HPDE6-E6E7 (cell line): ENCODE data around the gene OGFR.
A peak's percentile ranks its signal among the peaks of the same experiment; 100 is the strongest.

Experiments used
- DNase-seq: peaks from one replicate; pipeline ENCODE4 v3.0.0; 2011; ENCODE audit warnings: missing footprints; ENCODE audit errors: extremely low spot score

Gene OGFR

DNA sequence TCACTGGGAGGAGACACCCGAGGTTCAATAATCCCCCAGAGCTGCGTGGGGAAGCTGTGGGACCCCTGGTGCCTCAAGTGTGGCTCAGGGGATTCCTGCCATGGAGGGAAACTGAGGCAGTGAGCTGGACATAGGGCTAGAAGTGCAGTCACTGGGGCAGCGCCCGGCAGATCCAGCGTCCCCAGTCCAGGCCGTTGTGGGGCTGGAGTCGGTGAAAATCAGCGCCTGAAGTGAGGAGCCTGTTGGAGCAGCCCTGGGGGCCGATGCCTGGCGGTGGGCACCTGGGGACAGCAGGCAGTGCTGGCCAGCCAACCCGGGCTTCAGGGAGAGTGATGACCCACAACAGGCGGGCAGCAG is 10.1 kb downstream of the OGFR start:
- DNase-seq: no peak

DNA sequence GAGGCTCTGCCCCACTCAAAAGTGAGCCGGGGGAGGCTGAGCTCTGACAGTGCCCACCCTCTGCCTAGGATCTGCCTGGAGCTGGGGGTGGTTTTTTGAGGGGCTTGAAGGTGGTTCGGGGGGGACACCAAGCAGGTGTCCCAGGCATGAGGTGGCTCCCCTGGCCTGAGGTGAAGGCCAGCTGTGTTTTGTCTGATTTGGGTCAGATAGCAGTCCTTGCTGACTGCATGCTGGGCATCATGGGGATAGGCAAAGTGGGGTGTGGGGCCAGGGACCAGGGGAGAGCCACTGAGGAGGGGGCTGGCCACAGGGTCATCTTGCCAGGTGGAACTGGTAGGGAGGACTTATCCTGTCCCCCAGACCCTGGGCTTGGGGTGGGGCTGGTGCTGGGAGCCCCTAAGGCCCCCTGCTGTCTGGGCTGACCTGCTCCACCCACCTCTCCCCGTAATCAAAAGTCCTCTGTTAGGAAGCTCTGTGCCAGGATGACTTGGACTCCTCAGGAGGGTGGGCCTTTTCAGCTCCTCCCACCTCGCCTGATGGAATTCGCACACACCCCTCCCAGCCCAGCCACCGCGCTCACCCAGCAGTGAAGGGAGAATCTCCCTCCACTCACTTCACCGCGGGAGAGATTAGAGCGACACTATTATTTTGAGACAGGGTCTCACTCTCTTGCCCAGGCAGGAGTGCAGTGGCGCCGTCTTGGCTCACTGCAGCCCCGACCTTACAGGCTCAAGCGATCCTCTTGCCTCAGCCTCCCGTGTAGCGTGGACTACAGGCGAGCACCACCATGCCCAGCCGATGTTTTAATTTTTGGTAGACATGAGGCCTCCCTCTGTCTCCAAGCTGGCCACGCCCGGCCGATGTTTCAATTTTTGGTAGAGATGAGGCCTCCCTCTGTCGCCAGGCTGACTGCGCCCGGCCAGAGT is 10.7 kb downstream of the OGFR start:
- DNase-seq: peak; percentile 87

DNA sequence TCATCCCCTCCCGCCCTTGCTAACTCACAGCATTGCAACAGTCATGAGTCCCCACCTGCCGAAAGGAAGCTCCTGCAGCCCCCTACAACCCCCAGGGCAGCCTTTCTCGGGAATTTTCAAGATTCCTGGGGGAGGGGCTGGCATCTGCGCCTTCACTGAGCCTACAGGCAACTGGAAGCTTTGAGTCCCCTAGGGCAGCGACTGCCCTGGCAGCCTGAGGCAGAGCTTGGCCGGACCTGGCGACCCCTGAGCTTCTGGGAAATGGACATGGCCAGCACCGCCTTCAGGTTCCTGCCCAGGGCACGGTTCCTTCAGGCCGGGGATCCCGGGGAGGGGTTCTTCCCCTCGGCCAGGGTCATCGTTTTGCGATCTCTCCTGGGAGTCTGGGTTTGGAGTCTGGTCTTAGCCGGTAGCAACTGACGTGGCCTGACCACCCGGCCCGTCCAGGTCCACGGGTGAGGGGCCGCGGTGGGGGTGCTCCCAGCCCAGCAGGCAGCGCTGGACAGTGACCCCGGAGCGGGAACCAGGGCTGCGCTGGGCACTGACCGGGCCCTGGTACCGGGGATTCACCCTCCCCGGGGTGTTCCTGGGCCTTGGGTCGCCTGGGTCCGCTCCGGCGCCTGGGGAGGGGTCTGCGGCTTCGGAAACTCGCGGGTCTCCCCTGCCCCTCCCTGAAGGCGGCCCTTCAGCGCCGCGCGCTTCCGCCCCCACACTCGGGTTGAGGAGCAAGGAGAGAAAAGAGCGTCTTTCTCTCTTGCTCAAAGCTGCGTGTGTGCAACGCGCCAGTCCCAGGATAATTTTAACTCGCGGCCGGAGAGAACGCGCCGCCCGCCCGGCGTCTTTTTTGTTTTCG is 11.6 kb downstream of the OGFR start:
- DNase-seq: no peak

- DNase-seq: no peak
These were observed 12.5 kb downstream of the OGFR start, which contains the start of gene COL9A3 for GRCh38 chr20:62816884-62817873. COL9A3 (plus strand) TSS chr20:62817050; CDS start chr20:62817065, 15 bp downstream.

DNA sequence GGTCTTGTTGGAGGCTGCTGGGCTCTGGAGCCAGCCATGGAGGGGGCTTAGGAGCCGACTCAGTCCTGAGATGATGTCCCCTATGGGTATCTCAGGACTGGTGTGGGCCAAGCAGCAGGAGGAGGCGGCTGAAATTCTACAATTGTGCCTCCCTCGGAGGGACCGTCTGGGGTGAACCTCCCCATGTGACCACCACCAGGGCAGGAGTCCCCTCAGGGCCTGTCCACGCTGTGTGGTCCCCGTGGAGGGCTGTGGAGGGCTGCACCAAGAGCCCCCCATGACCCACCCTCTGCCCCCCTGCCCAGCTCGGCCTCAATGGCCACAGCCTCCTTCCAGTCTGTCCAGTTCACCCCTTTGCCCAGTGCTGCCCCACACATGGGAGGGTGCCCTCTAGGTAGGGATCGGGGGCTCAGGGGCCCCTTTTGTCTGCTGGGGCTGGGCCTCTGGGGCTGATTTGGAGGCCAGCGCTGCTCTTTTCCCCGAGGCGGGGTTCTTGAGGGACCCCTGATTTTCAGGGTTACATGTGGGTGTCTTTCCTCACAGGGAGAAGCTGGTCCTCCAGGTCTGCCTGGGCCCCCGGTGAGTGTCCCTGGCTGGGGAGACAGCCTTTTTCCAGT is 13.4 kb downstream of the OGFR start:
- no peak for DNase-seq

DNA sequence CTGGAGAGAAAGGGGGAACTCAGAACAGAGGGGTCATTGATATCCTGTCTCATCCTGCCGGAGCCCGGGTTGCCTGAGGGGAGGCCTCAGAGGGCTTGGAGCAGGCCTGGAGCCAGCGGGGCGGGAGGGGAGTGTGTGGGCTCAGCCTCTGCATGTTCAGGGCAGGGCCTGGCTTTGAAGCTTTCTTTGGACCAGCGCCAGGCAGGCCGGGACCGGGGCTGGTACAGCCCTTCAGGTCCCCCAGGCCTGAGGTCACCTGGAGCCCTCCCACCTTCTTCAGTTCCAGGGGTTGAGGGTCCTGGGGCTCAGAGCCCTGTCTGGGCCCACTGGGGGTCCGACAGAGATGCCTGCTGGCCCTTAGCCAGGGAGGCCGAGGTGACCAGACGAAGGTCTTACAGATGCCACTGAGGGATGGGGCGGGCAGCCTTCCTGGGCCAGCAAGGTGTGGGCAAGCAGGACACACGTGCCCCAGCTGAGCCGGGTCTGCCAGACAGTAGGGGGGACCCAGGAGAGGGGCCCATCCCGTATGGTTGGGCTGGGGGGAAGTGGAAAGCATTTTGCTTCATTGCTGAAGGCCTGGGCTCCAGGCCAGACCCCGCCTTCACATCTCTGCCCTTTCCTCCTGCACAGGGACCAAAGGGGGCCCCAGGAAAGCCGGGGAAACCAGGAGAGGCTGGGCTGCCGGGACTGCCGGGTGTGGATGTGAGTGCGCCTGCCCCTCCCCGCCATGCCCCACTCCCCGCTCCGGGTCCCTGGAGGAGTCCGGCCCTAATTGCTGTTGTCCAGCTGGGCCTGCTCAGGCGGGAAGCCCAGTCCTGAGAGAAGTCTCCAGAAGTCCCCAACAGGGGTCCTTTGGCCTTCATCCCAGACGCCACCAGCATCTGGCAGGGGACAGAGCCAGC is 14.2 kb downstream of the OGFR start:
- DNase-seq: peak; percentile 73

DNA sequence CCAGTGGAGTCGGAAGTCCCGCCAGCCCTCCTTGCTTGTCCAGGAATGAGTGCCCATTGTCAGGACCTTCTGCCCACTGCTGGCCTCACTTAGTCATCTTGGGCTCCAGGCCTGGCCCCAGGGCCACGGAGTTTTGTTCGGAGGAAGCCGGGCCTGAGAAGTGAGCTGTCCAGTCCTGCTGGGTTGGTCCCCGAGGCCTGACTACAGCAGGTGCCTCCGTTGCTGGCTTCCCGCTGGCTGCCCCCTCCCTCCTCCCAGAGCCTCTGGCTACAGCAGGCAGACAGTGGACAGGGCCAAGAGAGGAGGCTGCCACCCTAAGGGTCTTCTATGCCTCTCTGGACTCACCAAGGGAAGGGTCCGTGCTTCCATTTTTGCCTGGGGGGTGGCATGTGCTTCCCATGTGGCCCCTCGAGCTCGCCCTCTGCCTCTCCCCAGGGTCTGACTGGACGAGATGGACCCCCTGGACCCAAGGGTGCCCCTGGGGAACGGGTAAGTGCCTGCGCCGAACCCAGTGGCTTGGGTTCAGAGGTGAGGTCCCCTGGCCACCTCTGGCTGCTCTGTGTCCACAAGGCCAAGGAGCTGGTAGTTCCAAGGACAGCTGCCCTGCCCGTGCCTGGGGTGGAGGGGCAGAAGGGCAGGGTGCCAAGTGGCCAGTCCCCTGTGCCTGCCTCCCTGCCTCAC is 15.0 kb downstream of the OGFR start:
- DNase-seq: no peak

GRCh38 chr20:62820208-62820961 is 15.8 kb downstream of the OGFR start:
- no peak for DNase-seq

DNA sequence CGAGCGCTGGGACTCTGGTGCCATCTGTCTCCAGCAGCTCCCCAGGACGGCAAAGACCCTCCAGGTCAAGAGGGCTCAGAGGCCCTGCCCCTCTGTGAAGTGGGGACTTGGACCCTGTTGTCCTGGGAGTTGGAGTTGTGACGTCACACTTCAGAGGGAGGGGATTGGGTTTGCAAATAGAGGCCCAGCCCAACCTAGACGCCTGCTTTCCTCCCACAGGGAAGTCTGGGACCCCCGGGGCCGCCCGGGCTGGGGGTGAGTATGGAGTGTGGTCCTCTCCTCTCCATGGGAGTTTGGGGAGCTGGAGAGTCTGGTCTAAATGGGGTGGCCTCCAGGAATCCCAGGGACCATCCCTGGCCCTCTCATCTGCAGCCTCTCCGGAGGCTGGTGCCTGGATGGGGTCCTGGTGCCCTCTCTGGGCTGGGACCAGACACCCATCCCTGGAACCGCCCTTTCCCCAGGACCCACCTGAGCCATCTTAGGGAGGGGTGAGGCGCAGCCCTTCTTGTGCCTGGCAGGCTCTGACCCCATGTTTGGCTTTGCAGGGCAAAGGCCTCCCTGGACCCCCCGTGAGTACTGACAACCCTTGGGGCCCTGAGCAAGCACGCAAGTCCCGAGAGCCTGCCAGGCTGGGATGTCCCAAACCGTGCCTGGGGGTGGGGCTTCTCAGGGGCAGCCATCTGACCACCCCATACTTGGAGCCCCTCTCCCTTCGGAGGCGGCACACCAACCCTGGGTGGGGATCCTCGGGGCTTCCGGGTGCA is 16.5 kb downstream of the OGFR start:
- no peak for DNase-seq

GRCh38 chr20:62821726-62822210 is 17.1 kb downstream of the OGFR start:
- DNase-seq: no peak

DNA sequence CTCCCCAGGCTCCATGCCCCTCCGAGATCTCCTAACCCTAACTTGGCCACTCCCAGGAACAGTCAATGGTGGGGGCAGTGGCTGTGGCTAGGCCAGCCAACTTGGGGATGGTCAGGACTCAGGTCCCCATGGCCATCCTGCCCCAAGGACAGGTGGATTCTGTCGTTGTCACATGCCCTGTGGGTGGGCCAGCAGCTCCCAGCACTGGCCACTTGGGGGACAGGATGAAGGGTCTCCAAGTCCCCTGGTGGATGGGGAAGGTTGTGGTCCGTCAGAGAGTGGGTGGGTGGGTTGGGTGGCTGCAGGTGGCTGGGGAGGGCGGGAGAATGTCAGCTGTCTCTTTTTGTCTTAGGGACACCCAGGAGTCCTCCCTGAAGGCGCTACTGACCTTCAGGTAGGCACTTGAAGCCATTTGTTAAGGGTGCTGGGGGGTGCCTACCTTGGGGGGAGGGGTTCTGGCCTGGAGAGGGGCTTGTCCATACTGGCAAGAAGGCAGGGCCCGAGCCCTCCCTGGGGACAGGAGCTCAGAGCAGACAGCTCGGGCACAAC is 17.7 kb downstream of the OGFR start:
- DNase-seq: no peak

DNA sequence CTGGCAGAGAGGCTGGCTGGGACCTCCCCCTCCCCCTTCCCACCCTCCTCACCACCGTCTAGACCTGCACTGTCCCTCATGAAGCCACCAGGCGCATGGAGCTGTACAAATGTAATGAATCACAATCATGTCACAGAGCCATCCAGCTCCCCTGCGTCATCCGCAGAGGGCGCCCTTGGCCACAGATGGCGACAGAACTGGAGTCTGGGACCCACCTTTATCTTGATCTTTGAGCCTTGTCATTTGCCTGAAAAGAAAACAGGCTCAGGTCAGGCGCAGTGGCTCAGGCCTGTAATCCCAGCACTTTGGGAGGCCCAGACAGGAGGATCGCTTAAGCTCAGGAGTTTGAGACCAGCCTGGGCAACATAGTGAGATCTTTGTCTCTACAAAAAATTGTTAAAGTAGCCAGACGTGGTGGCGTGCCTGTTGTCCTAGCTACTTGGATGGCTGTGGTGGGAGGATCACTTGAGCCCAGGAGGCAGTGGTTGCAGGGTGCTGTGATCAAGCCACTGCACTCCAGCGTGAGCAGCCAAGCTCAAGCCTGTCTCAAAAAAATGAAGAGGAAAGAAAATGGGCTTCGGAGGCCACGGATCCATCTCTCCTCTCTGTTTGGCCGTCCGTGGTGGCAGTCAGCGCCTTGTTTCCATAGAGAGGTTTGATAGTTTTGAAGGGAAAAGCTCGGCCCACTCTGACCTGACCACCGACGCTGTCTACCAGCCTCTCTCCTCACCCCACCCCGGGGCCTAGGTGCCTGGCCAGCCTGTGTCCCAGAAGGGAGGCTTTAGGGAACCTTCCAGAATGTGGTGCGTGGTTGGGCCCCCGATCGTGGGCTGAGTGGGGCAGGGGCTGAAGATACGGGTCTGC is 18.4 kb downstream of the OGFR start:
- DNase-seq: peak; percentile 70

DNA sequence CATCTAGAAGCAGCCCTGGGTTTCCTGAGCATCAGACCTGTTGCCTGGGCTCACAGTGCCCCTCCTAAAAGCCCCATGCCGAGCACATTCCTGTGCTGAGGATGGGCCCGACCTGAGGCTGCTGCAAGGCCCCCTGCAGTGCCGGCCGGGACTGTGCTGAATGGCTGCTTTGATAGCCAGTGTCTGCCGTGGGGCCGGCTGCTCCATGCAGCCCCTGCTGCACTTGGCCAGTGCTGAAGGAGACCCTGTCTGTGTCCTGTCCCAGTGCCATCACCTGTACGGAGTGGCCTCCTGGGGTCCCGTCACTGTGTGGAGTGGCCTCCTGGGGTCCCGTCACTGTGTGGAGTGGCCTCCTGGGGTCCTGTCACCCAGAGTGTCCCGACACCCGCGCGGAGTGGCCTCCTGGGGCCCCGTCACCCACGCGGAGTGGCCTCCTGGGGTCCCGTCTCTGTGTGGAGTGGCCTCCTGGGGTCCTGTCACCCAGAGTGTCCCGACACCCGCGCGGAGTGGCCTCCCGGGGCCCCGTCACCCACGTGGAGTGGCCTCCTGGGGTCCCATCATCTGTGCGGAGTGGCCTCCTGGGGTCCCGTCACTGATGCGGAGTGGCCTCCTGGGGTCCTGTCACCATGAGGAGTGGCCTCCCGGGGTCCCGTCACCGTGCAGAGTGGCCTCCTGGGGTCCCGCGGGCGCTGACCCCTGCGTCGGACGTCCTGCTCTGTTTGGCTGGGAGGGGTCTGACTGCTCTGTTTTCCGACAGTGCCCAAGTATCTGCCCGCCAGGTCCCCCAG is 19.2 kb downstream of the OGFR start:
- DNase-seq: no peak

DNA sequence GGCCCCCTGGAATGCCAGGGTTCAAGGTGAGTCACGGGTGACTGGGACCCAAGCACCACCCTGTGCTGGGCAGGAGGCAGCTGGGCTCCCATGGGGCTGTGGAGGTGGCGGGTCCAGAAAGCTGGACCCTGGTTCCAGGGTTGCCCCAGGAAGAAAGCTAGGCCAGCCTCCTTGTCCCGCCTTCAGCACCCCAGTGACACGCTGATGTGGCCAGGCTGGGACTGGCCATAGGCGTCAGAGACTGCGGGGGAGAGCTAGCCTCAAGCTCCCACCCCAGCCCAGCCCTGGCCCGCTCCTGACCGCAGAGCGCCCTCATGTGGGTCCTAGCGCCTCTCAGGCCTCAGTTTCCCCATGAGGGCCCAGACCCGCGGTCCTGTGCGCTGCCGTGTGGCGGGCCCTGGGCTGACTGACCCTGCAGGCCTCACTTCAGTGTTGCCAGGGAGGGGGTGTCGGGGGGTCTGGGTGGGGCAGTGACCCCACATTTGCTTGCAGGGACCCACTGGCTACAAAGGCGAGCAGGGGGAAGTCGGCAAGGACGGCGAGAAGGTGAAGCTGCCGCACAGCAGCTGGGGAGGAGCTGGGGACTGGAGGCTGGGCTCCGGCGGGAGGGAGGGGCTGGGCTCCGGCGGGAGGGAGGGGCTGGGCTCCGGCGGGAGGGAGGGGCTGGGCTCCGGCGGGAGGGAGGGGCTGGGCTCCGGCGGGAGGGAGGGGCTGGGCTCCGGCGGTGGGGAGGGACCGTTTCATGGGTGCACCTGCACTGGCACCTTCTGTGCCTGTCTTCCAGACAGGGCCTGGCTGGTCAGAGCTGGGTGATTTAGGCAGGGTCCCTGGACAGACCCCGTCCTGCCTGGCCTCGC is 20.1 kb downstream of the OGFR start:
- DNase-seq: no peak
